ENCODE results near the gene RSU1. TPM values are rescaled to one million over a fixed set of nuclear protein-coding genes. Genes with fewer than 3 reads are reported as not detected.

Gene RSU1
- total RNA-seq, 1 donor from 2014 or later: 29.0 TPM

DNA sequence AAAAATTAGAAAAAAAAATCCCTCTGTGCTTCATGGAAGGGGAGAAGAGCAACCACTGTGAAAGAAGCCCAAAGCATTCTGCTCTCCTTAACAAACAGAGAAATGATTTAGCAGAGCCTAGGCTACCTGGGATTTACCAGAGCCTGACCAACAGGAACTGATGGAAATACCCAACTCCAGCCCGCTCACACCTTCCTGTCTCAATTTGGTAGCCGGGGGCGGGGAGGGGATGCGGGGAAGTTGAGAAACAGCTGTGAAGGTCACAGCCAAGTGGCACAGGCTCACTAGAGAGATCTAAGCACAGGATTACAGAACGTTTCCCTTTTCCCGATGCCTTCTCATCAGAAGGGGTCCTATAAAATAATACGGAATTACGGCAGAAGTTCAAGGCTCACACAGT is 17.6 kb downstream of the RSU1 start:
- no peak overlapping the region for H3K4me3 Mint-ChIP-seq (ENCODE audit: low read depth)
- TF ChIP-seq, protein P1, sequence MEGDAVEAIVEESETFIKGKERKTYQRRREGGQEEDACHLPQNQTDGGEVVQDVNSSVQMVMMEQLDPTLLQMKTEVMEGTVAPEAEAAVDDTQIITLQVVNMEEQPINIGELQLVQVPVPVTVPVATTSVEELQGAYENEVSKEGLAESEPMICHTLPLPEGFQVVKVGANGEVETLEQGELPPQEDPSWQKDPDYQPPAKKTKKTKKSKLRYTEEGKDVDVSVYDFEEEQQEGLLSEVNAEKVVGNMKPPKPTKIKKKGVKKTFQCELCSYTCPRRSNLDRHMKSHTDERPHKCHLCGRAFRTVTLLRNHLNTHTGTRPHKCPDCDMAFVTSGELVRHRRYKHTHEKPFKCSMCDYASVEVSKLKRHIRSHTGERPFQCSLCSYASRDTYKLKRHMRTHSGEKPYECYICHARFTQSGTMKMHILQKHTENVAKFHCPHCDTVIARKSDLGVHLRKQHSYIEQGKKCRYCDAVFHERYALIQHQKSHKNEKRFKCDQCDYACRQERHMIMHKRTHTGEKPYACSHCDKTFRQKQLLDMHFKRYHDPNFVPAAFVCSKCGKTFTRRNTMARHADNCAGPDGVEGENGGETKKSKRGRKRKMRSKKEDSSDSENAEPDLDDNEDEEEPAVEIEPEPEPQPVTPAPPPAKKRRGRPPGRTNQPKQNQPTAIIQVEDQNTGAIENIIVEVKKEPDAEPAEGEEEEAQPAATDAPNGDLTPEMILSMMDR (IDR thresholded peaks at IDR 0.05; ENCODE audit: unreplicated experiment): no peak
- H3K4me1 Mint-ChIP-seq (ENCODE audit: low read depth): peaks cover 13% of the 10 kb centered on the region
- no peak overlapping the region for H3K27ac Mint-ChIP-seq
- peaks cover 9% of the 10 kb centered on the region for H3K9me3 Mint-ChIP-seq (ENCODE audit: low read depth)
- DNase-seq (ENCODE audit: low spot score, unreplicated experiment): no peak
- H3K36me3 Mint-ChIP-seq (ENCODE audit: insufficient read depth): peaks cover 14% of the 10 kb centered on the region
- no peaks in the 10 kb centered on the region for H3K27me3 Mint-ChIP-seq

DNA sequence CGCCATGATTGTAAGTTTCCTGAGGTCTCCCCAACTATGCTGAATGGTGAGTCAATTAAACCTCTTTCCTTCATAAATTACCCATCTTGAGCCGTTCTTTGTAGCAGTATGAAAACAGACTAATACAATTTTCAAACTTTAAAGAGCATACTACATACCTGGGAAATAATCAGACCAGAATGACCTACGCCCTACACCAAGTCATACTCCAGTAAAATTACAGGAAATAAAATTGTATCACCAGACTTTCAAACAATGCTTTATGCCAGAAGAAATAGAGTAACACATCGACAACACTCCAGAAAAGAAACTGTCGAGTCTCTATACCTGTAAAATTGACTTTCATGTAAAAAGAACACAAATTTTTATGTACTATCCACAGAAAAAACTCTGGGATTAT is 18.7 kb downstream of the RSU1 start:
- H3K36me3 Mint-ChIP-seq (ENCODE audit: insufficient read depth): peaks cover 9% of the 10 kb centered on the region
- H3K27me3 Mint-ChIP-seq: no peaks in the 10 kb centered on the region

DNA sequence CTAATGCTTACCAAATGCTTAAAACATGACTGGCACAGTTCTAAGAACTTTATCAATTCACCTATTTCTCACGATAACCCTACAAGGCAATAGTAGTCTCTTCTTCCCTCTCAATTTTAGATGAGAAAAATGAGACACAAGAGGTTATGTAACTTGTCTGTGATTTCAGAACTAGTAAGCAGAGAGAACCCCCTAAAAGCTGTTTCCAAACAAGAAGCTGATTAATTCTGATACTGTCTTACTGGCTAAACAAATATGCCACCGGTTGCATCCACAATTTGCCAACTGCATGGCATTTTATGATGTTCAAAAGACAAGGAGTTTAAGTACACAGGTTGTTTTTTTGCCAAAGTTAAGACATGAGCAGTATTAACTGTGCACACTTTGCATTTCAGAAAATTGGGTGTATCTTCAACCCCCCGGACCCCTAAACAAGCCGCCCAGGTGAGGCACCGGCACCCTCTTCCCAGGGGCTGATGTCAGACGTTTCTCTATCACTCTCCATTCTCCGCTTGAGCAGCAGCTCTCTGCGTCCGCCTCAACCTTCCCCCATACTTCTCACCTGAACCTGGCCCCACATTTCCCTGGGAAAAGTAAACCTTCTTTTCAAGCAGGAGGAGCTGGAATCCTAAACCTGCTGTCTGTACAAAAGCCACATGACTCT is 21.7 kb downstream of the RSU1 start:
- Mint-ChIP-seq H3K4me1 (ENCODE audit: low read depth) (peaks cover 10% of the 10 kb centered on the region), H3K36me3 (ENCODE audit: insufficient read depth) (peaks cover 11% of the 10 kb centered on the region), H3K27me3 (no peaks in the 10 kb centered on the region), H3K4me3 (ENCODE audit: low read depth) (no peak overlapping the region), H3K9me3 (ENCODE audit: low read depth) (peaks cover 12% of the 10 kb centered on the region), H3K27ac (peak overlapping the region; percentile 80)
- TF ChIP-seq, protein P1 (IDR thresholded peaks at IDR 0.05; ENCODE audit: unreplicated experiment): no peak
- no peak for DNase-seq (ENCODE audit: low spot score, unreplicated experiment)

More for the DNA sequence above, 18.7 kb downstream of the RSU1 start:
- Mint-ChIP-seq H3K4me1 (ENCODE audit: low read depth) (peaks cover 13% of the 10 kb centered on the region), H3K9me3 (ENCODE audit: low read depth) (peaks cover 9% of the 10 kb centered on the region), H3K27ac (no peak overlapping the region), H3K4me3 (ENCODE audit: low read depth) (no peak overlapping the region)
- DNase-seq (ENCODE audit: low spot score, unreplicated experiment): no peak
- TF ChIP-seq, protein P1 (IDR thresholded peaks at IDR 0.05; ENCODE audit: unreplicated experiment): no peak

DNA sequence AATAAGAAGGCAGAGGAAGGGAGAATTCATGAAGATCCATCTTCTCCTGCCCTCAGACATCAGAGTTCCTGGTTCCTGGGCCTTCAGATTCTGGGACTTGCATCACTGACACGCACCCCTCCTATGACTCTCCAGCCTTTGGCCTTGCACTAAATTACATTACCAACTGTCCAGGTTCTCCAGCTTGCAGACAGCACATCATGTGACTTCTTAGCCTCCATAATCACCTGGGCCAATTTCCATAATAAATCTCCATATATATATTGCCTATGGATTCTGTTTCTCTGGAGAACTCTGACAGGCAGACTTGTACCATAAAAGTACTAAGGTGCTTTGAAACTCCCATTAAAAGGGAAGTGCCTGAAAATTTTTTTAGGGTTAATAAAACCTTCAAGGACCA is 23.2 kb downstream of the RSU1 start:
- no peak overlapping the region for H3K4me3 Mint-ChIP-seq (ENCODE audit: low read depth)
- peaks cover 21% of the 10 kb centered on the region for H3K4me1 Mint-ChIP-seq (ENCODE audit: low read depth)
- no peak overlapping the region for H3K27ac Mint-ChIP-seq
- TF ChIP-seq, protein P1 (IDR thresholded peaks at IDR 0.05; ENCODE audit: unreplicated experiment): no peak
- no peaks in the 10 kb centered on the region for H3K27me3 Mint-ChIP-seq
- DNase-seq (ENCODE audit: low spot score, unreplicated experiment): no peak
- peaks cover 8% of the 10 kb centered on the region for H3K36me3 Mint-ChIP-seq (ENCODE audit: insufficient read depth)
- H3K9me3 Mint-ChIP-seq (ENCODE audit: low read depth): peaks cover 6% of the 10 kb centered on the region

DNA sequence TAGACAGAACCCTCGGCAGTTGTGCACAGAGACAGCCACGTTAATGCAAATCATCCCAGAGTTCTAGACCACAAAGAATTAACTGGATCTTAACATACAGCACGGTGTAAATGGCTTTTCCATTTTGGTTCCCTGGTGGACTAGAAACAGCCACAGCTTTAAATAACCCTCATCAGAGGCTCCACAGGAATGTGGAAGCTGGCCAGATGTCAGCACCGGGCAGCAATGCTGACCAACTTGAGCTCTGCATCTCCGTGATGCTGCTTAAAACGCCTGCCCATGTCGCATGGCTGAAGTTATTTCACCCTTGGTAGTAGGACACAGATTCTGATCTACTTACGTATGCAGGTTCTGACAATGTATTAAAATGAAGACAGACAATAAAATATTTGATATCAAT is 24.5 kb downstream of the RSU1 start:
- DNase-seq (ENCODE audit: low spot score, unreplicated experiment): no peak
- H3K4me1 Mint-ChIP-seq (ENCODE audit: low read depth): peaks cover 23% of the 10 kb centered on the region
- no peak overlapping the region for H3K27ac Mint-ChIP-seq
- H3K9me3 Mint-ChIP-seq (ENCODE audit: low read depth): peaks cover 3% of the 10 kb centered on the region
- H3K27me3 Mint-ChIP-seq: no peaks in the 10 kb centered on the region
- TF ChIP-seq, protein P1 (IDR thresholded peaks at IDR 0.05; ENCODE audit: unreplicated experiment): no peak
- H3K4me3 Mint-ChIP-seq (ENCODE audit: low read depth): no peak overlapping the region
- peaks cover 8% of the 10 kb centered on the region for H3K36me3 Mint-ChIP-seq (ENCODE audit: insufficient read depth)

Data from progenitor cell of endocrine pancreas (in vitro differentiated cells).